Adrenal gland (tissue), 5 donors: ENCODE results near the gene ITFG1.

Source experiments
- POLR2A ChIP-seq, 2 donors: fragments of 450-650 bp; IDR thresholded peaks; one replicate each; pipeline ENCODE4 v1.6.1; 2017; ENCODE audit warnings: antibody characterized with exemption in 2 of 2, mild to moderate bottlenecking in 2 of 2, moderate library complexity in 1 of 2
- TF ChIP-seq, protein P1 (sequence below), 6 experiments: fragments of 450-650 bp in 4 of 6; fragments of 200-600 bp in 2 of 6; sonication (generic) in 1 of 6; IDR thresholded peaks; 1 replicate in 5 of 6; 2 replicates in 1 of 6; pipeline versions ENCODE4 v1.5.1 to v1.8.0; 2016 to 2021; ENCODE audit warnings: antibody characterized with exemption in 6 of 6, mild to moderate bottlenecking in 2 of 6, moderate library complexity in 1 of 6
- donor health status: DM: no; HTN: no; CAD: no.

DNA sequence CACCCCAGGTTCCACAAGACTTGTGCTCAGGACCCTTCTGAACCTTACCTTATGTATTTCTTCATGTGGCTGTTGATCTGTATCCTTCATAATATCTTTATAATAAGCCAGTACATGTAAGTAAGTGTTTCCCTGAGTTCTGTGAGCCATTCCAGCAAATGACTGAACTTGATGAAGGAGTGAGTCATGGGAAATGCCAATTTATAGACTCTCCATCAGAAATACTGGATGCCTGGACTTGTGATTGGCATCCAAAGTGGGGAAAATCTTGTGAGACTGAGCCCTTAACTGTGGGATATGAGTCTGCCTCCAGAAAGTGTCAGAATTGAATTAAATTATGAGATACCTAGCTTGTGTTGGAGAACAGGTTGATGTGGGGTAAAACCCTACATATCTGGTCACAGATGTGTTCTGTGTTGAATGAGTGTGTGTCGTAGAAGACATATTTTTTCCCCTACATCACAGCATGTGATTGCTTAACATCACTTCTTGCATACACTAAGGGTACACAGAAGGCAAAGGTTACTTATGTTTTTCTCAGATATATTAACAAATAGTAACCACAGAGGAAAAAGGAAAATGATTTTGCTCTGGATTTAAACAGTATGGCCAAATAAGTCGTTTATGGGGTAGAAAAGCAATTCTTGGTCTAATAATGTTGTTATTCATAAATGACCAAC, 247.0 kb downstream of the ITFG1 start:
- no peak for TF ChIP-seq POLR2A (IDR thresholded peaks at IDR 0.05)
- TF ChIP-seq, protein P1, sequence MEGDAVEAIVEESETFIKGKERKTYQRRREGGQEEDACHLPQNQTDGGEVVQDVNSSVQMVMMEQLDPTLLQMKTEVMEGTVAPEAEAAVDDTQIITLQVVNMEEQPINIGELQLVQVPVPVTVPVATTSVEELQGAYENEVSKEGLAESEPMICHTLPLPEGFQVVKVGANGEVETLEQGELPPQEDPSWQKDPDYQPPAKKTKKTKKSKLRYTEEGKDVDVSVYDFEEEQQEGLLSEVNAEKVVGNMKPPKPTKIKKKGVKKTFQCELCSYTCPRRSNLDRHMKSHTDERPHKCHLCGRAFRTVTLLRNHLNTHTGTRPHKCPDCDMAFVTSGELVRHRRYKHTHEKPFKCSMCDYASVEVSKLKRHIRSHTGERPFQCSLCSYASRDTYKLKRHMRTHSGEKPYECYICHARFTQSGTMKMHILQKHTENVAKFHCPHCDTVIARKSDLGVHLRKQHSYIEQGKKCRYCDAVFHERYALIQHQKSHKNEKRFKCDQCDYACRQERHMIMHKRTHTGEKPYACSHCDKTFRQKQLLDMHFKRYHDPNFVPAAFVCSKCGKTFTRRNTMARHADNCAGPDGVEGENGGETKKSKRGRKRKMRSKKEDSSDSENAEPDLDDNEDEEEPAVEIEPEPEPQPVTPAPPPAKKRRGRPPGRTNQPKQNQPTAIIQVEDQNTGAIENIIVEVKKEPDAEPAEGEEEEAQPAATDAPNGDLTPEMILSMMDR (IDR thresholded peaks at IDR 0.05), result no peak
